GM18907 (cell line): ENCODE data around the gene RPSA.
A peak's percentile ranks its signal among the peaks of the same experiment; 100 is the strongest.
"Not testable (repeated sequence)": the region's sequence is repeated elsewhere in the genome, so short reads cannot be mapped to it uniquely, and the experiment has no call there.

Experiments
- ATAC-seq: cut with Tn5 transposase; IDR thresholded peaks from one replicate; pipeline ENCODE4 v1.9.1; 2021; ENCODE audit warnings: mild to moderate bottlenecking, moderate library complexity; ENCODE audit not compliant: unreplicated experiment

RPSA gene

DNA sequence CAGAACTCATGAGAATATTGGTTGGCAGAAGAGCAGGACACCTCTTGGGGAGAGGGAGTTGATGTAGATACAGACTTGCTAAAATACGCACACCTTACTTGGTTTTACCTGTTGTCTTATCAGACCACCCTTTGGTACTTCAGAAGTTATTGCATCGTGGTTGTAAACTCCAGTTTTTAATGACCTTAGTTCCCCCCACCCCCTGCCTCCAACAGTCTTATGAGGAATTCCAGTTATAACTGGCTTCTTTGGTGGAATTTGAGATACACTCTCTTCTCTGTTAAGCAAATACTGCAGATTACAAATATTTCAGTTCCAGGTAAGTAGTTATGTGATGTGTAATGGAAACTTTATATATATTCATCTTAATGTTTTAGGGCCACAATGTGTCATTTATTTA, 18.4 kb upstream of the RPSA start:
- no peak for ATAC-seq

DNA sequence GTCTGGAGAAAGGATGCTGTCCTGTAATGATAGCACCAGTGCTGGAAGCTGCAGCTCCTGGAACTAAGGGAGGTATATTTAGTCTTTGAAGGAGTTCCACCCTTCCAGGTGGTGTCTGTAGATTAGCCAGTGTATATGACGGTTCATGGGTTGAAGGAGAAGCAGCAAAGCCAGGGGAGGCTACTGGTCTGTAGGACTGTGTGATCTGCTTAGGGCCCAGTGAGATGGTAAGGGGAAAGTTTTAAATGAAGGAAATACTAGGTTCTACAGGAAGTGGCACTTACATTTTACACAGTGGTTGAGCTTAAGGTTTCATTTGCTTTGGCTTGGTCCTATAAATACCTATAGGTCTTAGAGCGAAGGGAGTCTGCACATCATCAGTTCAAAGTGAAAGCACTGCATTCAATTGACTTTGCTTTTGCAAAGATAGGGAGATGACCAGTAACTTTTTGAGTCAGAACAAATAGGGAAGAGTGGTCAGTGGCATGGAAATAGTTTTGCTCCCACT, 17.7 kb upstream of the RPSA start:
- ATAC-seq, result peak; percentile 78

- no peak for ATAC-seq
Measured at GRCh38 chr3:39390181-39390580, 16.3 kb upstream of the RPSA start.

DNA sequence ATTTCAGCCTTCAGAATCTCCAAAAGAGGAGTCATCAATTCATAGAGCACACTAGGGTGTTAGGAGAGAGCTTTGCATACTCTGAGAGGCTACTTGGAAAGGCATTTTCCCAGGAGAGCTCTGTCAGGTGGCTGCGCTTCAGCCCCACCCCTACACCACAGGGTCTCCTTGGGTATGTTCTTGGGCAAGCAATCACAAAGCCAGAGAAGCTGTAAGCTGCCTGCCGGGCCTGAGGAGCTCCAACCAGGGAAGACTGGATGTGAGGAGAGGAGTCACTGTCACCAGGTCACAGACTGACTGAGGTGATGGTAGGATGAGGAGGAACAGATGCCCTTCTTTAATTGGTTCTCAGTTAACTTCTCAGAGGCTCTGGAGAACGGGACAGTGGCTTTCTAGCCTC, 9.8 kb upstream of the RPSA start:
- ATAC-seq, result no peak

DNA sequence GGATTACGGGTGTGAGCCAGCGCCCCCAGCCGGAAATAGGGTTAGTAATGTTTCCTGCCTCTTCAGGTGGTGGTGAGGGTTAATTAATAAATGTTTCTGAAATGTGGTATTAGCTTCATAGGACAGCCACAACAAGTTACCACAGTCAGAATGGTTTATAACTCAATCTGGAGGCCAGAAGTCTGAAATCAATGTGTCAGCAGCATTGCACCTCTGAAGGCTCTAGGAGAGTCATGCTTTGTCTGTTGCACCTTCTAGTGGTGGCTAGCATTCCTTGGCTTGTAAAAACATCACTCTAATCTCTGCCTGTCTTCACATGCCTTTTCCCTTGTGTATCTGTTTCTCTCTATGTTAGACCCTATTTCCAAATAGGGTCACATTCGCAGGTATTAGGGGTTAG, 7.8 kb upstream of the RPSA start:
- no peak for ATAC-seq

DNA sequence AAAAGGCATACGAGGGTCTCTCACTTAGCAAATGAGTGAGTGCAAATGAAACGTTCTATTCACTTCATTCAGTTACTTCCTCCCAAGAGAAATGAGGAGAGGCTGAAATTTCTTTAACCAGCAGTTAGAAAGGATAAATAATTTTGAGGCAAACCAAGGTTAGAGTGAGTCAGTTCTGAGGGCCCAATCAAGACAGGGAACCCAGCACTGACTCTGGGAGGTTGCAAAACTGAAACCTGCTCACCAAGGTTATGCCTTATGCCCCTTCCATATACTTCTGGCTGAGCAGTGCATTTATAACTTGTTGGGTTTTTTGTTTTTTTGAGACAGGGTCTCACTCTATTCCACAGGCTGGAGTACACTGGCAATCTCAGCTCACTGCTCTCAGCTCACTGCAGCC, 4.5 kb upstream of the RPSA start:
- ATAC-seq, result no peak

DNA sequence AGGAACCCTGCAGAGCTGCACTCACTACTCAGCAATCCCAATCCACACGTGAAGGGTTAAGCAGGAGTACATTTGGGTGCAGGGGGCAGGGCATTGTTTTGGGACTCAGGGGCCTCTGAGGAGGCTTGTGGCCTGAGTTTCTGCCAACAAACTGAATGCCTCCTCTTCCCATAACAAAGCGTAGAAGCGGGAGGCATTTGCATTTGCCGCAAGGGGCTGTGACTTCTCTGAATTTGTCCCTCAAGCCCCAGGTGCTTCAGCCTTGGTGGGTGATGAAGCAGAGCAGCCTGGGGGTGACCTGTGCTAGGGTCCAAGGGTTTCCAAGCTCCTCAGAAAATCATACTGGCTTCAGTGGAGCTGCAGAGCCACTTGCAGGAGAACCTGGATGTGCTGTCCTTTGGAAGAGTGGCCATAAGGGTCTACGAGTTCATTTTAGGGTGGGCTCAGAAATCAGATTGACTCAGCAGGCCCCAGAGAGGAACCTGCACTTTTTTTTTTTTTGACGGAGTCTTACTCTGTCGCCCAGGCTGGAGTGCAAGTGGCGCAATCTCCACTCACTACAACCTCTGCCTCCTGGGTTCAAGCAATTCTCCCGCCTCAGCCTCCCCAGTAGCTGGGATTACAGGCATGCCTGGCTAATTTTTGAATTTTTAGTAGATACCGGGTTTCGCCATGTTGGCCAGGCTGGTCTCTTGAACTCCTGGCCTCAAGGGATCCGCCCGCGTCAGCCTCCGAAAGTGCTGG, 1.4 kb upstream of the RPSA start:
- ATAC-seq, result no peak

DNA sequence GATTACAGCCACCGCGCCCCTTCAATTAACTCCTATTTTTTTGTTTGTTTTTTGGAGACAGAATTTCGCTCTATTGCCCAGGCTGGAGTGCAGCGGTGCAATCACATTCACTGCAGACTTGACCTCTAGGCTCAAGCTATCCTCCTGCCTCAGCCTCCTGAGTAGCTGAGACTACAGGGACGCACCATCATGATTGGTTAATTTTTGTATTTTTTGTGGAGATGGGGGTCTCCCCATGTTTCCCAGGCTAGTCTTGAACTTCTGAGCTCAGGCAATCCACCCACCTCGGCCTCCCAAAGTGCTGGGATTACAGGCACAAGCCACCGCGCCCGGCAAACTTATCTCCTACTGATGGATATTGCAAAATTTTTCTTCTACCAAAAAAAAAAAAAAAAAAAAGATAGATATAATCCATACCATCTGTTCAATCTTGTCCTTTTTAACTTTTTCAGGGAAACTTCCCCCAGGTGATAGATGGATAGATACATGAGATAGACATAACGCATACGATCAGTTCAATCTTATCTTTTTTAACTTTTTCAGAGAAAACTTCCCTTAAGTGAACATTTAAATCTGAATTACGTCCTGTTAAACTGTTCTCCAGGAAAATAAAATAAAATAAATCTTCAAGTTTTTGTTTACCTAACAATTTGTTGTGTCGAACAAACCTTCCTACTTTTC, 693 bp upstream of the RPSA start:
- no peak for ATAC-seq

- no peak for ATAC-seq
Measured at GRCh38 chr3:39407259-39407629, 724 bp downstream of the RPSA start.

GRCh38 chr3:39407773-39408492, 1.4 kb downstream of the RPSA start:
- no peak for ATAC-seq

DNA sequence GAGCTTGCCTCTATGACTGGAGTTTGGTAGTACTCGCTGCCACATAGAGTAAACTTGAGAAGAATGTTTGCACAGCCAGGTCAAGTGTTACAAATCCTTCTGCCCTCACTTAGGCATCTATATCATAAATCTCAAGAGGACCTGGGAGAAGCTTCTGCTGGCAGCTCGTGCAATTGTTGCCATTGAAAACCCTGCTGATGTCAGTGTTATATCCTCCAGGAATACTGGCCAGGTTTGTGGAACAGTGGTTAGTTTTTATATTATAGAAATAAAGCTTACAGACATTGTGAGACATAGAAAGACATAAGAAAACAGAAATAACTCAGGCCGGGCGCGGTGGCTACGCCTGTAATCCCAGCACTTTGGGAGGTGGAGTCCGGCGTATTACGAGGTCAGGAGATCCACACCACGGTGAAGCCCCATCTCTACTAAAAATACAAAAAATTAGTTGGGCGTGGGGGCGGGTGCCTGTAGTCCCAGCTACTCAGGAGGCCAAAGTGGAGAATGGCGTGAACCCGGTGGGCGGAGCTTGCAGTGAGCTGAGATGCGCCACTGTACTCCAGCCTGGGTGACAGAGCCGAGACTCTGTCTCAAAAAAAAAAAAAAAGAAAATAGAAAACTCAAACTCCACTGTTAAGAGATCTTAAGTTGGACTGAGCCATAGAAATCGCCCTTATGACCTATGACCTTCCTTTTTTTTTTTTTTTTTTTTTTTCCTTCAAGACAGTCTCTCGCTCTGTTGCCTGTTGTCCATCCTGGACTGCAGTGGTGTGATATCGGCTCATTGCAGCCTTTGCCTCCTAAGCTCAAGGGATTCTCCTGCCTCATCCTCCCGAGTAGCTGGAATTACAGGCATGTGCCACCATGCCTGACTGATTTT, 2.2 kb downstream of the RPSA start:
- no peak for ATAC-seq

- no peak for ATAC-seq
Measured at GRCh38 chr3:39409514-39410136, 3.1 kb downstream of the RPSA start.

DNA sequence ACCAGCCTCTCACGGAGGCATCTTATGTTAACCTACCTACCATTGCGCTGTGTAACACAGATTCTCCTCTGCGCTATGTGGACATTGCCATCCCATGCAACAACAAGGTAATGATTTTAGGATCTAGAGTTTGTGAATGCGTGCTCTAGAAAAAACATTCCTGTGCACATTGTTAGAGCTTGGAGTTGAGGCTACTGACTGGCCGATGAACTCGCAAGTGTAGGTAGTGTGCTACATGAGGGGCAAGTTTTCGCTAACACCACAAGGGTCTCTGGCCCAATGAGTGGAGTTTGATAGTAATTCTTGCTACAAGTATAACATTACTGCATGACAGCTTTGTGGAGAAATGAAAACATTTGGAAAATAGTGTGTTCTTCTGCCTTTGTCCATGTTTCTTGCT, 4.4 kb downstream of the RPSA start:
- no peak for ATAC-seq

DNA sequence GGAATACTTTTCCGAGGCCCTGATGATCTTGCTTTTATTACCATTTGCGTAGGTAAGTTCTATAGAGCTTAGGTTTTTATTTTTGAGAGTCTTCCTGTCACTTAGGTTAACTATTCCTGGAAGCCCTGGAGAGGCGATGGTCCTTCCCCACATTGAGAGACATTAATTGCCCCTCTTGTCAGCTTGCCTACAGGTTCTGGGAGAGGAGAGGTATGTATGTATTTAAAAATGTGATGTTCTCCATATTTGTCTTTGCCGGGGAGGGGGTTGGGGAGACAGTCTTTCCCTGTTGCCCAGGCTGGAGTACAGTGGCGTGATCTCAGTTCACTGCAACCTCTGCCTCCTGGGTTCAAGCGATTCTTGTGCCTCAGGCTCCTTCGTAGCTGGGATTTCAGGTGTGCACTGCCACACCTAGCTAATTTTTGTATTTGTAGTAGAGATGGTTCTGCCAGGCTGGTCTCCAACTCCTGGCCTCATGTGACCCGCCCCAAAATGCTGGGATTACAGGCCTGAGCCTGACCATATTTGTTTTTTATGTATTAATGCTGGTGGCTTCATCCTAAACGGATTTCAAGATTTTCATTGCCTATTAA, 6.2 kb downstream of the RPSA start:
- ATAC-seq, result no peak

DNA sequence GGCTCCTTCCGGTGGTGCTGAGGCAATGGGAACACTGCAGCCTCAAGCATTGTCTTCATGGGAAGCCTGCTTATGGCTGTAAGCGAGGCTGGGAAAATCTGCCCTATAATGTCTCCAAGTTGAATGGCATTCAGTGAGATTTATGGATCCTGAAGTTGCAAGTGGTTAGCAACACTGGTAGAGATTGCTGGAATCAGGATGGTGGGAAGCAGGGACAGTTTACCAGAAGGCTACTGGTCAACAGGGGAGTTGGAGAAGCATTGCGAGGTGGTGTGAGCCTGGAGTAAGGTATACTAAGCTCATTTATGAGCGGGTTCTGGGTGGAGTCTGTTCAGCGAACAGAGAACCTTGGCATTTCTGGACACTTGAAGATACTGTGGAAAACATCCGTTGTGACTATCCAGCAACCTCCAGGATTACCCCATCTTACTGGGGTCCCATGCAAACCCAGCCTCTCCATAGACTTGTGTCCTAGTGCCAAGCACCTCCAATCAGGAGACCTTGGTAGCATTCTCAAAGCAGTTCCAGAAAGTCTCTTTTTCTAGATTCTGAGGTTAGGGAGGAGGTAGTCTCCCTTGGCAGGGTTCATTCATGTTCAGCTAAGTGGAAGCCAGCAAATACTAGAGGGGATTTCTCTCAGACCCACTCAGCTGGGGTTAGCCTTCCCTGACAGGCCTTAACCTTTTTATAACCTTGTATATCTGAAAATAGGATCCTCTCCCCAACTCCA, 7.3 kb downstream of the RPSA start:
- no peak for ATAC-seq

DNA sequence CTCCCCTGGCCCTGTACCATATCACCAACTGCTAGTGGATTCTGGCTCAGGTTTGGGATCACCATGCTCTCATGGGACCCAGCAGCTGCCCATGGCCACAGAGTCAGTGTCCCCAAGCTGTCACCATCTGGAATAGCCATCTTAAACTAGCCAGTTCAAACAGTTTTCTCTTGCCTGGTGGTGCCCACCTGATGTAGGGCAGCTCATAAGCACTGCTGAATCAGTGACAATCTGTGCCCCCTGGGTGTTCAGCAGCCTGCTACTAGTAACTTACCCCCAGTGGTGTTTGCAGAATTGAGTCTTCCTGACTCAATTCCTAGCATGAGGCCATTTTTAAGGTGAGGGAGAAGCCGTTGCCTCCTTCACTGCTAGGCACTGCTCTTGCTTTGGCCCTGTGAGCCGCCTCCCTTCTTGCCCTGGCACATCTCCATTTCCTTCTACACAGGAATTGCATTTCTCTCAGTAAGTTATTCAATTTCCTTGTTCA, 7.9 kb downstream of the RPSA start:
- no peak for ATAC-seq

- not testable (repeated sequence) for ATAC-seq
Measured at GRCh38 chr3:39415302-39415701, 8.8 kb downstream of the RPSA start.

GRCh38 chr3:39415983-39416382, 9.5 kb downstream of the RPSA start:
- ATAC-seq, result no peak

GRCh38 chr3:39416998-39417397, 10.5 kb downstream of the RPSA start:
- ATAC-seq, result not testable (repeated sequence)
